22Rv1 (cell line): ENCODE data around the gene ATOH7.

Experiments used
- ZFX ChIP-seq: fragments of 450-650 bp; IDR thresholded peaks from 2 replicates; pipeline ENCODE4 v1.6.1; 2017; ENCODE audit warnings: antibody characterized with exemption, borderline replicate concordance
- TF ChIP-seq, protein P1 (sequence below): fragments of 450-650 bp; IDR thresholded peaks from 2 replicates; pipeline ENCODE4 v1.5.1; 2017; ENCODE audit warnings: mild to moderate bottlenecking

DNA sequence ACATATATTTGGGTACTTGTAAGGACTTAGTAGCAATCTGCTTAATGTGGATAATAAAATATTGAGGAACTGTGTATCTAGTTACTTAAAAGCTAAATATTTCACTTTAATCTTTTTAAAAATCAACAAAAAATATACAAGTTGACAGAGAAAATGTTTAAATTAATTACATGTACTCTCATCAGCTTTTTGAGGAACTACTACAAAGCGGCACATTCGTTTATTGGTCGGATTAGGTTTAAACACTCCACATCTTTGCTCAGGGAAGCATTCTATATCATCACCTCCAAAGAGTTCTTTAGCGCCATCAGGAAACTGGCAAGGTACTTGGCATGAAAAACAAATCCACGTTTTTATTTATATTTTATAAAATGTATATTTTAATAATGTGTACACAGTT is 1.6 kb downstream of the ATOH7 start:
- TF ChIP-seq, protein P1, sequence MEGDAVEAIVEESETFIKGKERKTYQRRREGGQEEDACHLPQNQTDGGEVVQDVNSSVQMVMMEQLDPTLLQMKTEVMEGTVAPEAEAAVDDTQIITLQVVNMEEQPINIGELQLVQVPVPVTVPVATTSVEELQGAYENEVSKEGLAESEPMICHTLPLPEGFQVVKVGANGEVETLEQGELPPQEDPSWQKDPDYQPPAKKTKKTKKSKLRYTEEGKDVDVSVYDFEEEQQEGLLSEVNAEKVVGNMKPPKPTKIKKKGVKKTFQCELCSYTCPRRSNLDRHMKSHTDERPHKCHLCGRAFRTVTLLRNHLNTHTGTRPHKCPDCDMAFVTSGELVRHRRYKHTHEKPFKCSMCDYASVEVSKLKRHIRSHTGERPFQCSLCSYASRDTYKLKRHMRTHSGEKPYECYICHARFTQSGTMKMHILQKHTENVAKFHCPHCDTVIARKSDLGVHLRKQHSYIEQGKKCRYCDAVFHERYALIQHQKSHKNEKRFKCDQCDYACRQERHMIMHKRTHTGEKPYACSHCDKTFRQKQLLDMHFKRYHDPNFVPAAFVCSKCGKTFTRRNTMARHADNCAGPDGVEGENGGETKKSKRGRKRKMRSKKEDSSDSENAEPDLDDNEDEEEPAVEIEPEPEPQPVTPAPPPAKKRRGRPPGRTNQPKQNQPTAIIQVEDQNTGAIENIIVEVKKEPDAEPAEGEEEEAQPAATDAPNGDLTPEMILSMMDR = no peak
- no peak for TF ChIP-seq ZFX
